GDM1 (cell line): ENCODE measurements around the gene OR51B2.
"Not testable (repeated sequence)": the region's sequence is repeated elsewhere in the genome, so short reads cannot be mapped to it uniquely, and the experiment has no call there.

Source experiments
- DNase-seq: peaks from one replicate; lab custom pipeline; 2025; lab: John Stamatoyannopoulos, UW

OR51B2 gene, protein sequence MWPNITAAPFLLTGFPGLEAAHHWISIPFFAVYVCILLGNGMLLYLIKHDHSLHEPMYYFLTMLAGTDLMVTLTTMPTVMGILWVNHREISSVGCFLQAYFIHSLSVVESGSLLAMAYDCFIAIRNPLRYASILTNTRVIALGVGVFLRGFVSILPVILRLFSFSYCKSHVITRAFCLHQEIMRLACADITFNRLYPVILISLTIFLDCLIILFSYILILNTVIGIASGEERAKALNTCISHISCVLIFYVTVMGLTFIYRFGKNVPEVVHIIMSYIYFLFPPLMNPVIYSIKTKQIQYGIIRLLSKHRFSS

DNA sequence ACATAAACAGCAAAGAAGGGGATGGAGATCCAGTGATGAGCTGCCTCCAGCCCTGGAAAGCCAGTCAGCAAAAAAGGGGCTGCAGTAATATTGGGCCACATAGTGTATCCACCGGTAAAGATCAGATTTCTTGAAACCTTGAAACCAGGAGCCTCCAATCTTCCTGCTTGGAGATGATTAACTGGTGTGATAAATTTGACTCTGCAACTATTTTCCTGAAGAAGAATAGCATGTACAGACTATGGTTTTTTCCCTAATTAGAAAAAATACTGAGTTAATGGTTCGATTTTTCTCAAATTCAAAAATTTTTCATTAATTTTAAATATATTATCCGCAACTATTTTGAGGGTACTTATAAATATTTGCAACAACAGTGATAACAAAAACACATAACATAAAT is at the start of gene OR51B2:
TSS of gene OR51B2 (minus strand) at position 101 of the 400 bp plus-strand sequence. CDS start at position 101, 0 bp downstream.
- no peak for DNase-seq

DNA sequence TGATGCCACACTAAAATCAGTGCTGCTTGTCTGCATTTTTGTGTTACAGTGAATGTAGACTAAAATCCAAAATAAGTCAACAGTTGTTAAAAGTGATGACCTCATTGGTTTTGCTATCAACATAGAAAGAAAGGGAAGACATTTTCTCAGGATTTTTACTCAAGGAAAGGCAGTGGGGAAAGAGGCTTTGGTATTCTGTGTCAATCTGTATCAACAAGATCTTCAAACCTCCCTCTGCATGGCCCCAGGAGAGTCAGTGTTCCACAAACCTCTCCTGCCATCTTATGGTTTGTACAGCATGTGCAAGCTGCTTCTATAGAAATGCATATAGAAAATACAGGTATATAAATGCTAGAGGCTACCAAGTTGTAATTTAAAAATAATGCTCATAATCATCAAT is 45.7 kb upstream of the OR51B2 start:
- peak; percentile 24 for DNase-seq

DNA sequence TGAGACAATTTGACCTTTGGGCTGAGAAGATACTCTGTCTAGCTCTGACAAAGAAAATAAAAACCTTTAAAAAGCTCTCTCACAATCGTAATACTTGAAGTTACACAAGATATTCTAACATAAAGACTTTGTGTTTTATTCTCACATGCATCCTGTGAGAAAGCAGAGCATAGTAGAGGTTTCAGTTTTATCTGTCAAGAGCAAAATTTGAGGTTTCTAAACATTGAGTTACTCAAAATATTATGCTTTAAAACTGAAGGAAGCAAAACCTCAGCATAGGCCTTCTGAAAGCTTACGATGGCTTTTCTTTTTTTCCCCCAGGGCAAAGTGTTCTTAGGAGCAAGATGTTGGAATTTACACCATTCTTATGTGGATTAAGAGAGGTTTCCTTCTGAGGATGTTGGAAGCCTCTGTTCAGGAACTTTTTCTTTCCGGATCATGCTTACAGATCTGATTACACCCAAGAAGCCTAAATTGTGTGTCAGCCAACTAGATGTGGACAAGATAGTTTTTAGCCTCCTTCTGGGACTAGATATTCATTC is 44.5 kb upstream of the OR51B2 start:
- DNase-seq = no peak

DNA sequence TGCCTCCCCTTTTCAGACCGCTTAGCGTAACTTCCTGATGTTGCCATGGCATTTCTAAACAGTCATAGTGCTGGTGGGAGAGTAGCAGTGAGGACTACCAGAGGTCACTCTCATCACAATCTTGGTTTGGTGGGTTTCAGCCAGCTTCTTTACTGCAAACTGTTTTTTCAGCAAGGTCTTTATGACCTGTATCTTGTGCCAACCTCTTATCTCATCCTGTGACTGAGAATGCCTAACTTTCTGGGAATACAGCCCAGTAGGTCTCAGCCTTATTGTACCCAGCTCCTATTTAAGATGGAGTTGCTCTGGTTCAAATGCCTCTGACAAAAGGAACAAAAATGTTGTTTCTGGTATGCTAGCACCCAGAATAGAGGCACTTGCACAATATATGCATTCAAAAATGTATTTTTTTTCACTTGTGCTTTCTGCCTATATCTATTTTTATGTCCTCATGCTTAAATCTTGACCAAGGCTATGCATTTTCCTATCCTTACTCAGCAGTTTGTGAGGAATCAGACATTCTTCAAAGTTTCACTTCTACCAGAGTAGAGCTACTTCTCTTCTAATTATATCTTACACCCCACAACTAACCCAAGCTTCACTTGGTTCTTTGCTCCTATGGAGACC is 43.5 kb upstream of the OR51B2 start:
- DNase-seq = no peak

DNA sequence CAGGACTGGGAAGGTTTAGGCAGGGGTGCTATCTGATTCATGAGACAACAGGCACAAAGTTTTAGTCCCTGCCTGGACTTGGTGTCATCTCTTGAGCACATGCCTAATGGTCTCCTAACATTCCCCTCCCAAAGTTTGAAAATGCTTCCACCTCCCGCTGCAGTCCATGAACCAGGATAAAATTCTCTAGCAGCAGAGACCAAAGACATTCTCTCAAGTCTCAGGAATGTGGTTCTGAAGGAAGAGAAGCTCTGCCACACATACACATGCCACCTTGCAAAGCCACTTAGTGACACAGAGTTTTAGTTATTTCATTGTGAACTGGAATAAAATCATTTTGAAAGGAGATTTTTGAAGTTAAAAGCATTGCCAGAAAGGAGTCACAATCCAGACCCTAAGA is 42.8 kb upstream of the OR51B2 start:
- no peak for DNase-seq

DNA sequence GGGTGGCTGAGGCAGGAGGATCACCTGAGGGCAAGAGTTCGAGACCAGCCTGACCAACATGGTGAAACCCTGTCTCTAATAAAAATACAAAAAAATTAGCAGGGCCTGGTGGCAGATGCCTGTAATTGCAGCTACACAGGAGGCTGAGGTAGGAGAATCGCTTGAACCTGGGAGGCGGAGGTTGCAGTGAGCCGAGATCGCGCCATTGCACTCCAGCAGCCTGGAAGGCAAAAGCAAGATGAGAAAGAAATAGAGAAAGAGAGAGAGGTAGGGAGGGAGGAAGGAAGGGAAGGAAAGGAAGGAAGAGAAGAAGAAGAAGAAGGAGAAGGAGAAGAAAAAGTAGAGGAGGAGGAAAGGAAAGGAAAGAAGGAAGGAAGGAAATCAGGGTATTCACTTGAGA is 42.3 kb upstream of the OR51B2 start:
- not testable (repeated sequence) for DNase-seq

DNA sequence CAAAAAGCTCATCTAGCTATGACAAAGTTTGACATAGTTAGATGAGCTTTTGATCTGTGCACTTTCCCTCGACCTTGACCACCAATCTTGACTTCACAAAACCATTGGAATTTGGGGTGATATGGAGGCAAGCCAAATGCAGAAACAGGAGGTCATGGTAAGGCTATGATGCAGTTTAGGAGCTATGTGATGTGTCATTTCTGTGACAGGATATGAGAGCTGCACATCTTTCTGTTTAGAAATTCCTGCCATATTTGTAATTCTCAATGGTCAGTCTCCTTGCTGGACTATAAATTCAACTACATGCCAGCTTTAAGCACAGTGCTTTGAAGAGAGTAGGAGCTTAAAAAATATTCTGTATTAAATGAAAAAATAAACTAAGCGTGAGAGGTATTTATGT is 40.1 kb upstream of the OR51B2 start:
- no peak for DNase-seq

DNA sequence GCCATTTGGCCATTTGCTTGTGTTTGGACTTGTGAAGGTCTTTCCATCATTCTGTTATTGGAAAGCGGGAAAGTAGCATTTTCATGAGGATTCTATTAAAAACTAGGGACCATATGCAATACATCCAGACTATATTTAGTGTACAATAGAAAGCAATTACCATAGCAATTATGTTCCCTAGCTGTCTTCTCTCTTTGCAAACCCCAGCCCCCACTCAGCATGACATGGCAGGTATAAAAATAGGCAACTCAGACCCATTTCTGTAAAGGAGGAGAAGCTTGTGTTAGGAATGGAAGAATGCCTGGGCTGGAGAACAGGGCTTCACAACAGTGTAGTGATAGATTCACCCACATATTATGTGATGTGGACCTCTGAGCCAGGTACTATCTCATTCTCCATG is 39.6 kb upstream of the OR51B2 start:
- no peak for DNase-seq

DNA sequence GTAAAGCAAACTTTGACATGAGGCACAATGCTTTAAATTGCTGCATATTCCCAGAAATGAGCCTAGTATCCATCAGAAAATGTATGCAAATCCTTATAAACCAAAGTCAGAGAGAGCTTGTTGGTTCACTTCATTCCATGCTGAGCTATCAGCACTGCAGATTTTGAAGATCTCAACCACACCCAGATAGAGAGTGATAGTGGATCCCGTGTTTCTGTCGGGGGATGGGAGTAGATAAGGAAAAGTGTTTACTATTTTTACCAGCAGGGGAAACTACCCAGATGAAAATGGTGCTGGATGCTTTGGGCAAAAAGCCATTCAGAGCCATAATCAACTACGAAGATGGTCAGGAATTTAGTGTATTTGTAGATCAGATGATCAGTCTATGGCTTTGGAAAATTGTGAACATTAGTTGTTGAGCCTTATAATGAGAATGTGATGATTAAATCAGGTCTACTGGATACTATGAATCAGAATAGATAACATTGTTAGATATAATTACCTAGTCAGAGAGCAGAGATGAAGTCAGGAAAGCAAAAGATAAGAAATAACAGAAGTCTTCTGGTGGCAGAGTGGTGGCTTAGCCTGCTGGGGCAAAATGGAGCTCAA is 38.0 kb upstream of the OR51B2 start:
- no peak for DNase-seq

DNA sequence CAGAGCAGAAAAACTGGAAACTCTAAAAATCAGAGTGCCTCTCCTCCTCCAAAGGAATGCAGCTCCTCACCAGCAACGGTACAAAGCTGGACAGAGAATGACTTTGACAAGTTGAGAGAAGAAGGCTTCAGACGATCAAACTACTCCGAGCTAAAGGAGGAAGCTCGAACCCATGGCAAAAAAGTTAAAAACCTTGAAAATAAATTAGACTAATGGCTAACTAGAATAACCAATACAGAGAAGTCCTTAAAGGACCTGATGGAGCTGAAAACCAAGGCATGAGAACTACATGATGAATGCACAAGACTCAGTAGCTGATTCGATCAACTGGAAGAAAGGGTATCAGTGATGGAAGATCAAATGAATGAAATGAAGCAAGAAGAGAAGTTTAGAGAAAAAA is 31.9 kb upstream of the OR51B2 start:
- not testable (repeated sequence) for DNase-seq

DNA sequence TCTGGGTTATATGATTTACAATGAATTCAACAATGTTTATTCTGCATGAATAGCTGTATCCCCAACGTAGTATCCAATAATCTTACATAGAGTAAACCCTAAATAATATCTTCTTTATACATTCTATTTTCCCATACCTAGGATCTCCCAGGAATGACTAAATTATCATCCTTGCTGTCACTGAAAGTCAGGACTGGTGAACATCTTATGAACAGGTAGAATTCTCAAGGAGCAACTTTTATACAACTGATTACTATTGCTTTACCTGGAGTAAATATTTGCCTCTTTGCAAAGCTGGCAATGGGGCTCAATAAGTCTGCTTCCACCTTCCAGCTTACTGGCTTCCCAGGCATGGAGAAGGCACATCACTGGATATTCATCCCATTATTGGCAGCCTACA is 27.1 kb upstream of the OR51B2 start, which contains the start of gene OR51B6:
TSS of gene OR51B6 (plus strand) at position 301 of the 400 bp plus-strand sequence. CDS start at position 301, 0 bp downstream.
- no peak for DNase-seq

DNA sequence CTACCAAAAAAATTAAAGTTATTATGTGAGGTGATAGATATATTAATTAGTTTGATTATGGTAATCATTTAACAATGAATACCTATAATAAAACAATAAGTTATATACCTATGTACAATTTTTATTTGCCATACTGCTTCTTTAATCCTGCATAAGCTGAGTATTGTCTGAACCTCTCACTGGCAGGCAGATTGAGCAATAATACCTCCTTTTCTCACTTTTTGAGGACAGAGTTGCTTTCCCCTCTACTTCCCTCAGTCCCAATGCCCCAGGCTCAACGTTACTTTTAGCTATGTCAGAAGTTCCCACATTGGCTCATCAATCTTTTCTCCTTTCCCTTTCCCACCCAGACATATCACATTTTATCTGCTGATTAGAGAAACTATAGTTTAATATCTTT is 25.5 kb upstream of the OR51B2 start:
- no peak for DNase-seq

DNA sequence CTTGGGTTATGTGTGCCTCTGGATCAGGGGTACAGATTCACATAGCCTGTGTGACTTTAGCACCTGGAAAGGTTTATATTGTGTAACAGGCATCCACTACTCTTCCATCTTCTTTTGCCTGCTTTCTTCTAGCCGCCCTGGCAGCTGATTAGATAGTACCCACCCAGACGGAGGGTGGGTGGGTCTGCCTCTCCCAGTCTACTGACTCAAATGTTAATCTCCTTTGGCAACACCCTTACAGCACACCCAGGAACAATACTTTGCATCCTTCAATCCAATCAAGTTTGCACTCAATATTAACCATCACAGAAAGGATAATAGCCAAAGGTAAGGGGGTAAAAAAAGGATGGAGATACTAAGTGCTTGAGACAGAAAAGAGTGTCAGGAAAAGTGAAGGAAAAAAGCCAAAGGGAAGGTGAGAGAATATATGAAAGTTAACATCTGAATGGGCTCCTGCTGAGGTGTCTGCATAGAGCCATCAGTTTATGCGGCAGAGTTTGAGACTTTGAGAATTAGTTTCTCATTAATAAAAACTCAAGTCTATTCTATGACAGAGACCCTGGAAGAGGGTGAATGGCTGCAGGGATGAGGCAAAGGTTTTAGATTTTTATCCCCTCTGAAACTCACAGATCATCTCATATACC is 24.6 kb upstream of the OR51B2 start:
- no peak for DNase-seq

DNA sequence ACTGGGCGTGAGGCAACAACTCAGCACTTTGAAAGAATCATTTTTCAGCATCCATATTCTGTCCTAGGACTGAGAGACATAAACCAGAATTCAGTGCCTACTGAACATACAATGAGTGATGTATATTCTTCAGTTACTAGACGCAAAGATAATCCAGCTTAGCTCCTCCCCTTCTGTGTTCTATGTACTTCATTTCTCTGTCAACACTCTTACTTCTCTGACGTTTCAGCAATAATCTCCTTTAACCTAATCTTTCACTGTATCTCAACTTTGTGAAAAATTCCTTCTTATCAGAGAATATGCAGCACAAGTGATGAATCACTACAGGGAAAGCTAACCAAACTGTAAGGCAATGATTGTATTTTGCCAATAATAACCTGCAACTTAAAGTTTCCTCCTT is 21.7 kb upstream of the OR51B2 start:
- no peak for DNase-seq

DNA sequence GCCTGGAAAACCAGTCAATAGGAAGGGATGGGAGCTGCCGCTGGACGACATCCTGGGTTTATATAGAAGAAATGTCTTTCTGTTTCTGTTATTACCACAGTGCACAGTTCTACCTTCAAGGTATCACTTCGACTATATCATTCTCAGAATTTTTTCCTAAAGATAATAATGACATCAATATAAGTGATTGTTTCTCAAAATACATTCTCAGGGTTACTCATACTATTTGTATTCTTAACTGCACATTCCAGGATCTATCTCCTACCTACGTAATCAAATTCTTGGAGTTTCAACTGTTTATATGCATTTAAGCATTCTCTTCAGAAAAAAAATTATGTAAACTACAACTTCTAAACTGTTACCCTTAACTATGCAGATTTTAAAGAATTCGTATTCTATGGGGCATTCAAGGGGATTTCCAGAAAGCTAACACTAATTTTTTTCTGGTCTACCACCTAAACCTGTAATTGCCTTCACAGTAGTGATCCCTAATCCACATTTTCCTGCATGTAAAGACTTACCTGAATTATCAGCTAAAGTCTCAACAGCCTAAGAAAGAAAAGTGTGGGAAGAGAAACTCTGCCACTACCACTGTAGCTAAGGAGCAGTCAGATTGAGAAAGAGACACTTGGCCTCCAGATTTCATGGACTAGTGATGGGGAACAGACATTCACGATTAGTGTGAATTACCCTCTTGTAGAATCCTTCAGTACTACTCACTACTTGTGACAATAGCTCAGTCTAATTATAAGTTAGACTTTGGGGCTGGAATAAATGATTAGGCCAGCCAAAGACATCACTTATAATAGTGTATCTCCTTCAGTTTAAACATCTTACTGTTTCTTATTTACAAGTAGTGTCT is 19.6 kb upstream of the OR51B2 start, which contains the start of gene OR51B5:
TSS of gene OR51B5 (minus strand) at position 51 of the 862 bp plus-strand sequence. CDS start at position 51, 0 bp downstream.
- no peak for DNase-seq

DNA sequence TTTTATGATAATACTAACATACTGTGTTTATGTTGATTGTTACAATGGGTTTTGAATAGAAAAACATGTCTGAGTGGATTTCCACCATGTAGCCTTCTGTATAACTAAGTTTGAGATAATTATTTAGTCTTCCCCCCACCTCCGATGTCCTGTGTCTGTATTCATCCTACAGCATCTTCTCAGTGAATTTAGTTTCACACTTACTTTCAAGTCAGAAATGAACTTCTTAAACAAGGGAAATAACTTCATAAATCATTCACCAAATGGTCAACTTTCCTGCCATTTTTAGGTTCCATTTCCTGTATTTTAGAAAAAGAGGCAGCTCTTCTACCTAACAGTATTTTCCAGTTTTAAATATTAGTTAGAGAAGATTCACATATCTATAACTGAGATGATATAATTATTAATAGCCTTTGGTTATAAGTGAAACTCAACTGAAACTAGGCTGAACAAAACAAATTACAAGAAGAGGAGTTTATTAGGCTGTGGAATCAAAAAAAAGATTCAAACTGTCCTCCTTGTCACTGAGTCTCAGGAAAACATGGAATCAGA is 15.8 kb upstream of the OR51B2 start:
- no peak for DNase-seq

DNA sequence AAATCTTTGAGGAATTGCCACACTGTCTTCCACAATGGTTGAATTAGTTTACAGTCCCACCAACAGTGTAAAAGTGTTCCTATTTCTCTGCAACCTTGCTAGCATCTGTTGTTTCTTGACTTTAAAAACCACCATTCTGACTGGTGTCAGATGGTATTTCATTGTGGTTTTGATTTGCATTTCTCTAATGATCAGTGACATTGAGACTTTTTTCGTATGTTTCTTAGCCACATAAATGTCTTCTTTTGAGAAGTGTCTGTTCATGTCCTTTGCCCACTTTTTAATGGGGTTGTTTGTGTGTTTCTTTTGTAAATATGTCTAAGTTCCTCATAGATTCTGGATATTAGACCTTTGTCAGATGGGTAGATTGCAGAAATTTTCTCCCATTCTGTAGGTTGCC is 13.2 kb upstream of the OR51B2 start:
- DNase-seq = not testable (repeated sequence)

DNA sequence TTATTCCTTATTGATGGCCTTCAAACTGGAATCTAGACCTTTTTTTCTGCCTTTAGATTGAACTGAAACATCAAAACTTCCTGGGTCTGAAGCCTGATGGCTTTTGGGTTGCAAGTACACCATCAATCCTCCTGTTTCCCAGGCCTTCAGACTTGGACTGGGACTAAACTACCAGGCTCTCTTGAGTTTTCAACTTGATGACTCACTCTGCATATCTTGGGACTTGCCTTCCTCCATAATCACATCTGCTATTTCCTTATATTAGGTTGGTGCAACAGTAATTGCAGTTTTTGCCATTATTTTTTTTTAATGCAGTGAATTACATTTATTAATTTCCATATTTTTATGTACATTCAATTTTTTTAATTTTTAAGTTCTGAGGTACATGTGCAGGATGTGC is 12.2 kb upstream of the OR51B2 start:
- no peak for DNase-seq

DNA sequence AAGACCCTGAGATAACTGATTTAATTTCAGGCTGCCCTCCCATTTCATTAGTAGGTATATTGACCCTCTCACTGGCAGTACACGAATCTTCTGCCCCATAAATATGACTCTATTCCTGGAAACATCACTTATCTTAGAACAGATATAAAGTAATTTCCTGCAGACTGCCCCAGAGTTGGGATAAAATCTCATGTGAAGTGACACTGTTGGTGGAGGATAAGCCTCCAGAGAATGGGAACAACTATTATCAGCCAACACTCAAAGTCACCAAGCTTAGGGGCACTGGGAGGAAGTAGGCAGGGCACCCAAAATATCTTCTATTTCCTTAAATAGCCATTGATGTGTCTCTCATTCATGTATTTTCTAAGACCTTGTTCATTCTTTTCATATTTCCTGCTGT is 11.1 kb upstream of the OR51B2 start:
- DNase-seq = no peak

DNA sequence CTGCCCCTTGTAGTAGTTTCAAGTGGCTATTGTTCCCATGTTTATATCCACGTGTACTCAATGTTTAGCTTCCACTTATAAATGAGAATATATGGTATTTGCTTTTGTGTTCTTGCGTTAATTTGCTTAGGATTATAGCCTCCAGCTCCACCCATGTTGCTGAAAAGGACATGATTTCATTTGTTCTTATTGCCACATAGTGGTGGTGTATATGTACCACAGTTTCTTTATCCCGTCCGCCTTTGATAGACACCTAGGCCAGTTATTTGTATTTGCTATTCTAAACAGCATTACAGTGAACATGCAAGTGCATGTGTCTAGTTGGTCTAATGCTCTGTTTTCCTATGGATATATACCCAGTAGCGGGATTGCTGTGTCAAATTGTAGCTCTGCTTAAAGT is 6.8 kb downstream of the OR51B2 start:
- no peak for DNase-seq
